SH-SY5Y (cell line): ENCODE measurements around the gene PRDM11.

Source experiments
- GATA2 ChIP-seq: IDR thresholded peaks from 2 replicates; pipeline ENCODE4 v1.6.1; 2011; ENCODE audit warnings: mild to moderate bottlenecking, low read depth, low read length
- GATA3 ChIP-seq: IDR thresholded peaks from 2 replicates; pipeline ENCODE4 v1.6.1; 2011; ENCODE audit warnings: low read depth, mild to moderate bottlenecking, low read length, moderate library complexity

The PRDM11 gene

GRCh38 chr11:45181889-45182550 is 35.6 kb downstream of the PRDM11 start:
- TF ChIP-seq GATA2 (no peak), GATA3 (no peak)

DNA sequence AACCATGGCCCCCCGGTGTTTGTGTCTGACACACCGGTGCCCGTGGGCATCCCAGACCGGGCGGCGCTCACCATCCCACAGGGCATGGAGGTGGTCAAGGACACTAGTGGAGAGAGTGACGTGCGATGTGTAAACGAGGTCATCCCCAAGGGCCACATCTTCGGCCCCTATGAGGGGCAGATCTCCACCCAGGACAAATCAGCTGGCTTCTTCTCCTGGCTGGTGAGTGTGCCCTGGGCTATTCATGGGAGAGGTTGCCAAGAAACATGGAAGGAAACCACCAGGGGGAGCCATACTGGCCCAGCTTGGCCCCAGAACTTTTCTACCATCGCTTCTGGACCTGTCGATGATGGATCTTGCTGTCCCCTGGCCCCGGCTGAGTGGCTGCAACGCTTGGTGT is 36.5 kb downstream of the PRDM11 start:
- TF ChIP-seq GATA3 (no peak), GATA2 (no peak)

DNA sequence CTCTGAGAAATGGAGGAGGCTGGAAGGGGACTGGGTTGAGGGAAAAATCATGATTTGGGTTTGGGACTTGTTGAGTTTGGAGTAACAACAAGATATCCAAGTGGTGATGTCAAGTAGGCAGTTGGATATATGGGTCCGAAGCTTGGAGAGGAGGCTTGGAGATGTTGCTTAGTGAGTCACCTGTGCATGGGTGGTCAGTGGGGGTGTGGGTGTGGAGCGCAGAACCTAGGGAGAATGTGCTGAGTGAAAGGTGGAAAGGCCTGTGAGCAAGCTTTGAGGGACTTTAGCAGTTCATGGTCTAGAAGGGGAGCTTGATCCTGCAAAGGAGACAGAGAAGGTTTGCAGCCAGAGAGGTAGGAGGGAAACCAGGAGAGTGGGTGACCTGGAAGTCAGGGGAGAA is 38.2 kb downstream of the PRDM11 start:
- no peak for TF ChIP-seq GATA2
- no peak for TF ChIP-seq GATA3

DNA sequence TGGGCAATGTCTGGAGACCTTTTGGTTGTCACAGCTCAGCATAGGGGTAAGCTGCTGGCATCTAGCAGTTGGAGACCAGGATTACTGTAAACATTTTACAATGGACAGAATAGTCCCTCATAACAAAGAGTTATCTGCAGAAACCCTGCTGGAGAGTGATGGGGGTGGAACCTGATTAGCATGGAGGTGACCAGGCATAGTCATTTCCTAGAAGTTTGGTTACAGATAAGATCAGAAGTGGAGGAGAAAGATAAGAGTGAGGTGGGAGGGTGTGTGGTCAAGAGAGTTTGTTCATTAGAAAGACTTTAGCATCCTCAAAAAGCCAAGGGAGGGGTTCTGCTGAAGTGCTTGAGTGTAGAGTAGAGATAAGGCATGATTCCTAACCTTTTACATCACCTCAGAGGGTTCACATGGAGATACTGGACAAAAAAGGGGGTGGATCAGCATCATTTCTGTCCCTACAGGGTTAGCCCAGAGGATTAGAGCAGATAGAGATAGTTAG is 38.8 kb downstream of the PRDM11 start:
- TF ChIP-seq GATA2 = no peak
- TF ChIP-seq GATA3 = no peak

DNA sequence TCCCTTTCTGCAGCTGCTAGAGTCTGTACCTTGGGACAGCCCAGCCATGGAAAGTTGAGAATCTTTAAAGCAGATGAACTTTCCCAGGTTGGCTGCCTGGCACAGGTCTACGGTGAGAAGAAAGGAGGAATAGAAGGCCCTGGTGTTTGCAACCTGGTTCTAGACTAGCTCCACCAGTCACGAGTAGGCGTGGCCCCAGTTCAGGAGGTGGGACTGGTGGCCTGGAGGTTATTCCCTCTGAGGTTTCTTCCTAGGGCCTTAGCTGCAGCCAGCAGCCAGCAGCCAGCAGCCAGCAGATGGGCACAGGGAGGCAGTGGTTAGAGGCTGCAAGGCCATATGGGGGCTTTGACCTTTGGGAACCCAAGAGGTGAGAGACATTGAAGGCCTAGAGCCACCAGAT is 40.9 kb downstream of the PRDM11 start:
- TF ChIP-seq GATA2 (no peak), GATA3 (no peak)

GRCh38 chr11:45188127-45188526 is 41.7 kb downstream of the PRDM11 start:
- no peak for TF ChIP-seq GATA2
- TF ChIP-seq GATA3 = no peak

GRCh38 chr11:45189230-45189629 is 42.8 kb downstream of the PRDM11 start:
- no peak for TF ChIP-seq GATA2
- TF ChIP-seq GATA3 = no peak

DNA sequence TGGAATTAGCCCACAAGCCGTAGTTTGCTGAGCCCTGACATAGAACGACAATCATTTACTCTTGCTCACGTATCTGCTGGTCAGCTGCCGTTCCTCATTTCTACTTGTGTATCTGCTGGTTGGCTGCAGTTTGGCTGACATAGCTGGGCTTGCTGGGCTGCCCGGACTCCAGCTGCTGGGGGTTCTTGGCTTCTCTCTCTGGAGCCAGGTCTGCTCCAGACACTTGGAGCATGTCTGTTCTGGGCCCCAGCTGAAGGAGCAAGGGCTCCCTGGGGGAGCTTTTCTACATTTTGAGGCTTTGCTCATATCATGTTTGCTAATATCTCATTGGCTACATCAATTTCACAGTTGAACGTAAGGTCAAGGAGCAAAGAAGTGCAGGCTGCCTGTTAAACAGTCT is 47.3 kb downstream of the PRDM11 start:
- no peak for TF ChIP-seq GATA3
- no peak for TF ChIP-seq GATA2

GRCh38 chr11:45204761-45205160 is 58.3 kb downstream of the PRDM11 start:
- no peak for TF ChIP-seq GATA3
- no peak for TF ChIP-seq GATA2

DNA sequence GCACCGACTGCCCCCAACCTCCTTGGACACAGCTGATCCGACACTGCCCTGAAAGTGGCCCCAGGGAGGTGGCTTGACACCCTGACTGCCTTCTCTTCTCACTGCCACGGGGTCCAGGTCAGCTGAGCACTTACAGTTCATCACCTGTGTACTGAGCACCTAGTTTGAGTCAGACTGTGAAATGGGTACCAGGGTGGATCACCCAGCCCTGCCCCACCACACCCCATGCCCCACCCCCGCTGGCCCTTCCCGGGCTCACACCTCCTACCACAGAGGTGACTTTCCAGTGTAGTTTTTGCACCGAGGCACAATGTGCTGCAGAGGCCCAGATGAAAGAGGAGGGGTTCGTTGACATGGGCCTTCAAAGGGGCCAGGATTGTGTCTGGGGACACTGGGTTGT is 59.5 kb downstream of the PRDM11 start:
- TF ChIP-seq GATA2 = no peak
- TF ChIP-seq GATA3 = no peak

- no peak for TF ChIP-seq GATA3
- no peak for TF ChIP-seq GATA2
Observed at GRCh38 chr11:45208135-45208534, 61.7 kb downstream of the PRDM11 start.

DNA sequence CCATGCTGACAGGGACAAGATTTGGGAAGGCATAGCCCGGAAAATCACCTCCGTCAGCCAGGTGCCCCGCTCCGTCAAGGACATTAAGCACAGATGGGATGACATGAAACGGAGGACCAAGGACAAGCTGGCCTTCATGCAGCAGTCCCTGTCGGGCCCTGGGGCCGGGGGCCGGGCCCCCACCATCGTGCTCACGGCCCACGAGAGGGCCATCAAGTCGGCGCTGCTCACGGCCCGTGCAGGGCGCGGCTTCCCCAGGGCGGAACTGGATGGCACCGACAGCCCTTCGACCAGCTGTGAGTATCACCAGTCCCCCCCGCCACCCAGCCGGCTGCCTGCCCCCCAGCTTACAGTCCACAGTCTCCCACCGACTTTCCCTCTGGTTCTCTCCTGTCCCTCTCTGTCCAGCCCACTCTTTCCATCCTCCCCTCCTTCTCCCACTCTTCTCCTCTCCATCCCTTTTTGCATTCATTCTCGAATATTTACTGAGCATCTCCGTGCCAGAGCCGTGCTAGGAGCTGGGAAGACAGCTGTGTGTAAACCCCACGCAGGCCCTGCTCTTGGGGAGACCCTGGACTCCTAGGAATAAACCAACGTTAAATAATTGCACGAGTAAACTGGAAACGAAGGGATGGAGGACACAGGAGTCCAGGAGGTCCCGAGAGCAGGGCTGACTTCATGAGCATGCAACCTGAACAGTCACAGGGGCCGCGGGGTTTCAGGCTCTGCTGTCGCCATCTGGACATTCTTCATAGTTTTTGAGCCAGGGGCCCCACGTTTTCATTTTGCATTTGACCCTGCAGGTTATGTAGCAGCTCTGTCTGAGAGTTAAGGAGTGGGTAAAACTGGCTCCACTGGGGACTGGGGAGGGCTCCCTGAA is 62.8 kb downstream of the PRDM11 start:
- TF ChIP-seq GATA3 (no peak), GATA2 (no peak)

DNA sequence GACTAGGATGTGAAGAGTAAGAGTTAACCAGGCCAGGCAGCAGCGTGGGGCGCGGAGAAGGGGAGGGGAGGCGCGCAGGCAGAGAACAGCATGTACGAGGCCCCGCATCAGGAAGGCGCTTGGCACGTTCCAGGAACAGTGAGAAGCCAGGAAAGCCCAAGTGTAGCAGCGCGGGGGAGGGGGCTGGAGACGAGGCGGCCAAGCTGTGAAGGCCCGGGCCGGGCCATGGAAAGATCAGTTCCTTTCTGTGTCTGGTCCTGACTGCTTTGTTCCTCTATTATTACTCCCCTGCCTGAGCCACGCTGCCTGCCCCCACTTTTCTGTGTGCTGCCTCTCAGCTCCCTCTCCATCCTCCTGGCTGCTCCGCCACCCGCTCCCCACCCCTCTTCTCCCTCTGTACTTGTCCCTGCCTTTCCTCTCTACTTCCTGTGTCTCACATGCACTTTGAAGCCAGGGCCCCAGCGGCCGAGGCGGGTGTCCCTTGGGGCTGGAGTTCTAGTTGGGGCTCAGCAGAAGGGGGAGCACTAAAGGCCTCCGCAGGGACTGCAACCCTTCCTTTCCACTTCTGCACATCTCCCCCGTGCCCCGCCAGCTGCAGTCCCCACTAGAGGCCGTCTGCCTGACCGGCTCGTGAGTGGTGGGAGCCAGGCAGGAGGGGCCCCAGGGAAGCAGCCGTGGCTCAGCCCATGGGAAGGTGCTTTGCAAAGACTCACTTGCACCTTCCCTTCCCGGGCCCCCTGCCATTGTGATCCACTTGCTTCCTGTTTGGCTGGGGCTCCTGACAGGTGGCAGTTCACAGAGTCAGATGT is 63.7 kb downstream of the PRDM11 start:
- no peak for TF ChIP-seq GATA3
- no peak for TF ChIP-seq GATA2

DNA sequence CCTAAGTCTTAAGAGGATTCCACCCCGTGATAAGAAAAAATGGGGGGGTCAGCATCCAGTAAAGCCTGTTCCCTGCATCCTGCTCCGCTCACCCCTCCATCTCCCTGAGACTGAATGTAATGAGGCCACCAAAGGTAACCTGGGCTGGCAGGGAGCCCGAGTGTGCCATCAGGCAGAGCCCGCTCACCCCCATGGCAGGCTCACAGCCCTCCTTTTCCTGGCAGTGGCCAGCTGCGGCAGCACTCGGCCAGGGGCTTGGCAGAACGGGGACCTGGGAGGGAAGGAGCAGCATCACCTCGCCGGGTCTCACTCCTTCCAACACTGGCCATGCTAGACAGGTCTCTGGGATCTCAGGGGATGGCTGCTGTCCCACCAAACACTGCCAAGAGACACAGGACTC is 64.4 kb downstream of the PRDM11 start:
- TF ChIP-seq GATA3 = no peak
